ENCODE results near the gene TXN. TPM values are rescaled to one million over a fixed set of nuclear protein-coding genes. Genes with fewer than 3 reads are reported as not detected.

The TXN gene
- total RNA-seq: 100 to 1,000 TPM in 1 of 4 donors, 10 to 100 TPM in 3; 44.9 to 130 (median 58.5) TPM

DNA sequence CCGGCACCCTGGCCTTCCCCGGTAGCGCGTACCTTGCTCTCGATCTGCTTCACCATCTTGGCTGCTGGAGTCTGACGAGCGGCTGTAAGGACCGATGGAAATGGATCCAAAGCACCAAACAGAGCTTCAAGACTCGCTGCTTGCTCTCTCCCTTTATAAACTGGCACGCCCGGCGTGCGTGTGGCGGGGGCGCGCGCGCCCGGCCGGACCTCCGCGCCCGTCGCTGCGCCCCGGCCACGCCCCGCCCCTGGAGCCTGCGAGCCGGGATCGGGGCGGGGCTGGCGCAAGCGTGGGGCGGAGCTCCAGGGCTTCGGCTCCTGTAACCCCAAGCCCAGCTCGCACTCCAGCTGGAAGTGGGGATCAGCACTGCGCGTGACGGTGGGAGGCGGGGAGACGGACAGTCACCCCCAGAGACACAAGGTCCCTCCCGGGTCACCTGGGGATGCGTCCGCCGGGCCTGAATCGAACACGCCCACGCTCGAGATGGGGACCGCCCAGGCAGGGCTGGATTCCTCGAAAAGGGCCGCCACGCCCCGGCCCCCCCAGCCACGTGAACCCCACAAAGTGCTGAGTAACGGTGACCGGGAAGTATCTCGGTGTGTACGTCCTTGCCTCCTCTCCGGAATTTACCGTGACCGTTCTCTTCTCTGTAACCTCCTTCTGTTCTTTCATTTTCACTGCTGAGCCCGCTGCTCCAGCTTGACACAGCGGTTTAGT is at the start of gene TXN:
TXN (minus strand) TSS at position 128 of the 717 bp plus-strand sequence; CDS start at position 56, 72 bp downstream.
- intact Hi-C loops (cut with DNase I; ENCODE audit: low total_unique reads): loop anchor here (2.0 kb wide), 1 partner anchor 1226 kb away; no protein-coding TSS in a partner anchor
- peak within 1 kb of the TSS; percentile 87 to 92 (median 90) for H3K27ac ChIP-seq
- H3K4me3 ChIP-seq: peak within 1 kb of the TSS; percentile 73 to 85 (median 79)
- peak; percentile 92 for TF ChIP-seq POLR2A (IDR thresholded peaks at IDR 0.05)
- TF ChIP-seq, protein P1, sequence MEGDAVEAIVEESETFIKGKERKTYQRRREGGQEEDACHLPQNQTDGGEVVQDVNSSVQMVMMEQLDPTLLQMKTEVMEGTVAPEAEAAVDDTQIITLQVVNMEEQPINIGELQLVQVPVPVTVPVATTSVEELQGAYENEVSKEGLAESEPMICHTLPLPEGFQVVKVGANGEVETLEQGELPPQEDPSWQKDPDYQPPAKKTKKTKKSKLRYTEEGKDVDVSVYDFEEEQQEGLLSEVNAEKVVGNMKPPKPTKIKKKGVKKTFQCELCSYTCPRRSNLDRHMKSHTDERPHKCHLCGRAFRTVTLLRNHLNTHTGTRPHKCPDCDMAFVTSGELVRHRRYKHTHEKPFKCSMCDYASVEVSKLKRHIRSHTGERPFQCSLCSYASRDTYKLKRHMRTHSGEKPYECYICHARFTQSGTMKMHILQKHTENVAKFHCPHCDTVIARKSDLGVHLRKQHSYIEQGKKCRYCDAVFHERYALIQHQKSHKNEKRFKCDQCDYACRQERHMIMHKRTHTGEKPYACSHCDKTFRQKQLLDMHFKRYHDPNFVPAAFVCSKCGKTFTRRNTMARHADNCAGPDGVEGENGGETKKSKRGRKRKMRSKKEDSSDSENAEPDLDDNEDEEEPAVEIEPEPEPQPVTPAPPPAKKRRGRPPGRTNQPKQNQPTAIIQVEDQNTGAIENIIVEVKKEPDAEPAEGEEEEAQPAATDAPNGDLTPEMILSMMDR (IDR thresholded peaks at IDR 0.05 in 4 of 5, conservative IDR thresholded peaks at IDR 0.05 in 1 of 5): no peak
- H3K4me1 ChIP-seq: peaks cover 7 to 15% of the 10 kb centered on the region in 2 donors
- no peaks in the 10 kb centered on the region for H3K27me3 ChIP-seq
- ATAC-seq: peak; percentile 82 to 84
- in situ Hi-C loops (cut with MboI; ENCODE audit: low sequenced_read_pairs in 4 of 4): no loop called here
- no peaks in the 10 kb centered on the region for H3K9me3 ChIP-seq
- H3K36me3 ChIP-seq: no peaks in the 10 kb centered on the region
- DNase-seq: peak; percentile 73 to 83

DNA sequence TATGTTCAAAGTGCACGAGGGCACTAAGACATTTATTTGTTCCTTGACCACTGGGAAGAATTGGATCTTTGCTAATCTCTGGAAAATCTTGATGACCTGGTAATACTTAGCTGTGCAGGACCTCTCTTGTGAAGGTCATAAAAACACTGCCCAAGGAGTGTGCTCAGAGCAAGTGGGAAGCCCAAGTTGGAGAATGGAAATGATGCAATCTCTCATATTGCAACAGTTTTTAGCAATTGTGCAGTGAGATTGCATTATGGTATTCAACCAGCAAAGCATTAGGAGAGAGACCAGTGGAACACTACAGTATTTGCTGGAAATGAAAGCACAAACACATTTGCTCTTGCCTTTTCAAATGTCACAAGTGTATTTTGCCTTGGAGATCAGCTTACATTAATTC is 46.8 kb upstream of the TXN start:
- ATAC-seq (no peak), DNase-seq (no peak)
- TF ChIP-seq, protein P1 (IDR thresholded peaks at IDR 0.05 in 4 of 5, conservative IDR thresholded peaks at IDR 0.05 in 1 of 5): no peak
- no peak for TF ChIP-seq POLR2A (IDR thresholded peaks at IDR 0.05)
- Histone ChIP-seq H3K4me3 (no peak overlapping the region), H3K27ac (no peak overlapping the region), H3K27me3 (no peaks in the 10 kb centered on the region), H3K4me1 (no peaks in the 10 kb centered on the region), H3K9me3 (no peaks in the 10 kb centered on the region), H3K36me3 (no peaks in the 10 kb centered on the region)
- intact Hi-C loops (cut with DNase I; ENCODE audit: low total_unique reads) (no loop called here), in situ Hi-C loops (cut with MboI; ENCODE audit: low sequenced_read_pairs in 4 of 4) (no loop called here)

DNA sequence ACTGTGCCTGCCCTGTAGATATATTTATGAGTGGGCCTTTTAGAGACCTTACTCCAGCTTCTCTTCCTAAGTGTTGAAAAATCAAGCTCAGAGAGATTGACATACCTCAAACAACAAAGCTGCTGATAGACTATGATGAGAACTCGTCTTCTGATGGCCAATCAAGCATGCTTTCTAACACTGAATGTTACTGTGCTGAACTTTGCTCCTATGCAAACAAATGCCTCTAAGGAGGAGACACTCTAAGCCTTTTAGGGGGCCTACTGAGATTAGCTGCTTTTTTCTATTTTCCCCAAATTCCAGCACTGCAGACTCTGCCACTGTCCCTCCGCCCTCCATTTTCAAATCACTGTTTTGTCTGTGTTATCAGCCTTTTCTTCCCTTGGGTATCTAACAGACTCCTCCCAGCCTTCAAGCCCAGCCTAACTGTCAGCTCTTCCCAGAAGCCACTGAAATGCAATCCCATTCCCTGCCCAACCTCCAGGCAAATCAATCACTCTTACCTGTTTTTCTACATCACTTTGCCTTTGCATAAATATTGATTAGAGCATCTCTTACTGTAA is 41.8 kb upstream of the TXN start:
- intact Hi-C loops (cut with DNase I; ENCODE audit: low total_unique reads): no loop called here

DNA sequence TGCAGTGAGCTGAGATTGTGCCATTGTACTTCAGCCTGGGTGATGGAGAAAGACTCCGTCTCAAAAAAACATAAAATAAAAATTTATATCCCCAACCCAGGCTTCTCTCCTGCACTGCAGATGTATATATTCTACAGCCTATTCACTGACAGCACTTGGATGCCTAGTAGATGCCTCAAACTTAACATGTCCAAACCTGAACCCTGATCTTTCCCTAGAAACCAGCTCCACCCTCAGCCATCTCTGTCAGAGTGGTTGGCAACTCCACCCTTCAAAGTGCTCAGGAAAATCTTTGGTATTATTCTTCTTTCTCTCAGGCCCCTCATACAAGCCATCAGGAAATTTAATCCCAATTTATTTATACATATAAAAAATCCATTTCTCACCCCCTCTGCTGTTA is 36.9 kb upstream of the TXN start:
- intact Hi-C loops (cut with DNase I; ENCODE audit: low total_unique reads): no loop called here
- Histone ChIP-seq H3K36me3 (no peaks in the 10 kb centered on the region), H3K27me3 (no peaks in the 10 kb centered on the region), H3K27ac (no peak overlapping the region), H3K4me3 (no peak overlapping the region), H3K4me1 (no peaks in the 10 kb centered on the region), H3K9me3 (no peaks in the 10 kb centered on the region)
- no peak for DNase-seq
- TF ChIP-seq POLR2A (IDR thresholded peaks at IDR 0.05): no peak
- TF ChIP-seq, protein P1 (IDR thresholded peaks at IDR 0.05 in 4 of 5, conservative IDR thresholded peaks at IDR 0.05 in 1 of 5): no peak
- in situ Hi-C loops (cut with MboI; ENCODE audit: low sequenced_read_pairs in 4 of 4): no loop called here
- ATAC-seq: no peak

More for the DNA sequence above, 41.8 kb upstream of the TXN start:
- ATAC-seq: no peak
- DNase-seq: no peak
- Histone ChIP-seq H3K27me3 (no peaks in the 10 kb centered on the region), H3K4me1 (no peaks in the 10 kb centered on the region), H3K4me3 (no peak overlapping the region), H3K9me3 (no peaks in the 10 kb centered on the region), H3K27ac (no peak overlapping the region), H3K36me3 (no peaks in the 10 kb centered on the region)
- in situ Hi-C loops (cut with MboI; ENCODE audit: low sequenced_read_pairs in 4 of 4): no loop called here
- no peak for TF ChIP-seq POLR2A (IDR thresholded peaks at IDR 0.05)
- TF ChIP-seq, protein P1 (IDR thresholded peaks at IDR 0.05 in 4 of 5, conservative IDR thresholded peaks at IDR 0.05 in 1 of 5): no peak

All from gastrocnemius medialis (tissue), 4 donors.